Caco-2 (cell line): ENCODE data around the gene DSE. TPM values are rescaled to one million over a fixed set of nuclear protein-coding genes. Genes with fewer than 3 reads are reported as not detected.

Experiments used
- BruUV-seq: library from RNA; stranded (reverse); fragments of 400-500 nt; replicated peaks from 2 replicates; lab custom pipeline; 2021; lab: Mats Ljungman, UMichigan
- CTCF ChIA-PET: fragments of 300-600 bp; sonication (Branson Sonifier 250); formaldehyde crosslinking; loops from one replicate; lab custom pipeline; 2022; ENCODE audit warnings: antibody characterized with exemption; lab: Charles Lee
- POLR2A ChIA-PET: fragments of 300-600 bp; sonication (Branson Sonifier 250); formaldehyde crosslinking; loops from one replicate; lab custom pipeline; 2022; ENCODE audit warnings: antibody characterized with exemption; lab: Charles Lee
- DNase-seq, 2 experiments: peaks; one replicate each; pipeline versions ENCODE4 v3.0.0 to v3.0.0-alpha.2; 2020 to 2022
- H3K27me3 ChIP-seq: replicated peaks from 2 replicates; pipeline ENCODE4 v1.6.0; 2011; ENCODE audit warnings: low read length; ENCODE audit not compliant: control insufficient read depth, insufficient read depth
- H3K36me3 ChIP-seq: 2 replicates; pipeline ENCODE4 v1.5.1; 2011; ENCODE audit warnings: low read length; ENCODE audit not compliant: control insufficient read depth, insufficient read depth
- H3K4me1 ChIP-seq: fragments of 250-450 bp; sonication (Bioruptor Pico); 2 replicates; pipeline ENCODE4 v1.5.1; 2020; ENCODE audit warnings: mild to moderate bottlenecking
- H3K4me3 ChIP-seq: 2 replicates; pipeline ENCODE4 v1.5.1; 2011; ENCODE audit warnings: low read depth, mild to moderate bottlenecking, control low read depth, low read length
- H3K9me3 ChIP-seq: fragments of 250-450 bp; sonication (Bioruptor Pico); 2 replicates; pipeline ENCODE4 v1.5.1; 2020; ENCODE audit warnings: mild to moderate bottlenecking, moderate library complexity
- H3K27ac Mint-ChIP-seq: one replicate; pipeline ENCODE4 v1.8.0; 2022; ENCODE audit warnings: mixed read lengths; ENCODE audit not compliant: unreplicated experiment
- H3K27me3 Mint-ChIP-seq: one replicate; pipeline ENCODE4 v1.8.0; 2022; ENCODE audit warnings: mixed read lengths; ENCODE audit not compliant: insufficient read depth, unreplicated experiment
- H3K36me3 Mint-ChIP-seq: one replicate; pipeline ENCODE4 v1.8.0; 2022; ENCODE audit warnings: mild to moderate bottlenecking, mixed read lengths; ENCODE audit not compliant: insufficient read depth, unreplicated experiment
- H3K4me1 Mint-ChIP-seq: one replicate; pipeline ENCODE4 v1.8.0; 2022; ENCODE audit warnings: low read depth, mixed read lengths; ENCODE audit not compliant: unreplicated experiment
- H3K4me3 Mint-ChIP-seq: one replicate; pipeline ENCODE4 v1.8.0; 2022; ENCODE audit warnings: mild to moderate bottlenecking, moderate library complexity, mixed read lengths; ENCODE audit not compliant: unreplicated experiment
- H3K9me3 Mint-ChIP-seq: one replicate; pipeline ENCODE4 v1.8.0; 2022; ENCODE audit warnings: mixed read lengths; ENCODE audit not compliant: unreplicated experiment
- intact Hi-C: fragments of 100-400 bp; cut with micrococcal nuclease; formaldehyde crosslinking; loops from one replicate; pipeline ENCODE4 v1.10.0; 2022; ENCODE audit not compliant: unreplicated experiment
- total RNA-seq: library from RNA; stranded (reverse); gene quantifications from 2 replicates; pipeline ENCODE4 v1.2.3, GENCODE V29; 2022
- TF ChIP-seq, protein P1 (sequence below), 2 experiments: fragments of 200-600 bp in 1 of 2; IDR thresholded peaks; 1 replicate in 1 of 2; 2 replicates in 1 of 2; pipeline versions ENCODE4 v1.5.1 to v1.8.0; 2011 to 2022; ENCODE audit warnings: antibody characterized with exemption in 1 of 2, control low read depth in 1 of 2, inconsistent platforms in 1 of 2, low read depth in 1 of 2, low read length in 1 of 2, mild to moderate bottlenecking in 1 of 2, moderate library complexity in 1 of 2; ENCODE audit not compliant: insufficient read depth in 1 of 2, severe bottlenecking in 1 of 2, unreplicated experiment in 1 of 2

DSE gene
- total RNA-seq, 1 experiment from 2014 or later: 2.8 TPM

DNA sequence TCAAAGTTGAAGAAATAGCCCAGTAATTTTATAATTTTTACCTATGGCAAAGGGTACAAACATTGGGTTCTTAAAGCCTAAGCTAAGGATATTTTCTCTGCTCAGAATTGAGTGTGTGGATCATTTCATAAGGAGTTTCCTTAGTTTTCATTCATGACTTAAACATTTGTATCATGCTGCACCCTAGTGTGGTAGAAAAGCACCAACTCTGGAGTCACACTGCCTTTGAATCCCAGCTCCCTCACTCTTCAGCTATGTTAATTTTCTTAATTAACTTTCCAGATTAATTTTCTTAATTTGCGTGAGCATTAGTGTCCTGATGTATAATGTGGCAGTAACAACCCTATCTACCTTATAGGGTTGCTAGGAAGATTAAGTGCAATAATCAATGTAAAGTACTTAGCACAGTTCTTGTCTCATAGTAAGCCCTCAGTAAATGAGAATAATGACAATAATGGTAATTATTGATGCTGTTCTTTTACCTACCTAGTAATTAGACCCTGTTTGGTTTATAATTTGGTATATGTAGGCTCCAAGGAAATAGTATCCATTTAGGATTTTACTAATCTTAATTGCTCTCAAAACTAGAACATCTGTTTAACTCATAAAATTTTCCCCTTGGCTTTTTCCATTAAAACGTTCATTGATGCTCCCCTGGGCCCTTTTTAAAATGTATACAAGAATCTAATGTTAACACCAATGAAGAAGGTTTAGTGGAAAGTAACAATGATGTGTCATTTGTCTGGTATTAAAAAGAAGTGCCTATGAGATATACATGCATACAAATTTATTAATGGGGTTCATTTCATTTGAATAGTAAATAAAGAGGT is 31.6 kb downstream of the DSE start:
- no peaks in the 10 kb centered on the region for H3K36me3 ChIP-seq
- intact Hi-C loops: loop anchor here (1.0 kb wide), 1 partner anchor 134 kb away; no protein-coding TSS in a partner anchor
- H3K4me1 ChIP-seq: peaks cover 4% of the 10 kb centered on the region; the same call in 1 of the 2 replicates
- Mint-ChIP-seq H3K4me3 (no peak overlapping the region), H3K27me3 (no peaks in the 10 kb centered on the region), H3K9me3 (no peaks in the 10 kb centered on the region), H3K27ac (no peak overlapping the region), H3K36me3 (no peaks in the 10 kb centered on the region), H3K4me1 (no peaks in the 10 kb centered on the region)
- TF ChIP-seq, protein P1, sequence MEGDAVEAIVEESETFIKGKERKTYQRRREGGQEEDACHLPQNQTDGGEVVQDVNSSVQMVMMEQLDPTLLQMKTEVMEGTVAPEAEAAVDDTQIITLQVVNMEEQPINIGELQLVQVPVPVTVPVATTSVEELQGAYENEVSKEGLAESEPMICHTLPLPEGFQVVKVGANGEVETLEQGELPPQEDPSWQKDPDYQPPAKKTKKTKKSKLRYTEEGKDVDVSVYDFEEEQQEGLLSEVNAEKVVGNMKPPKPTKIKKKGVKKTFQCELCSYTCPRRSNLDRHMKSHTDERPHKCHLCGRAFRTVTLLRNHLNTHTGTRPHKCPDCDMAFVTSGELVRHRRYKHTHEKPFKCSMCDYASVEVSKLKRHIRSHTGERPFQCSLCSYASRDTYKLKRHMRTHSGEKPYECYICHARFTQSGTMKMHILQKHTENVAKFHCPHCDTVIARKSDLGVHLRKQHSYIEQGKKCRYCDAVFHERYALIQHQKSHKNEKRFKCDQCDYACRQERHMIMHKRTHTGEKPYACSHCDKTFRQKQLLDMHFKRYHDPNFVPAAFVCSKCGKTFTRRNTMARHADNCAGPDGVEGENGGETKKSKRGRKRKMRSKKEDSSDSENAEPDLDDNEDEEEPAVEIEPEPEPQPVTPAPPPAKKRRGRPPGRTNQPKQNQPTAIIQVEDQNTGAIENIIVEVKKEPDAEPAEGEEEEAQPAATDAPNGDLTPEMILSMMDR (IDR thresholded peaks at IDR 0.05; ENCODE audit: insufficient read depth in 1 of 2, low read depth in 1 of 2, low read length in 1 of 2, severe bottlenecking in 1 of 2, unreplicated experiment in 1 of 2): no peak
- ChIA-PET CTCF (no interaction called here), POLR2A (interaction anchor here (0.6 kb wide), 1 partner anchor 44 kb away, joined by 9 read pairs; no protein-coding TSS in a partner anchor)
- H3K9me3 ChIP-seq: no peaks in the 10 kb centered on the region
- no peak for DNase-seq
- no TSS peak for BruUV-seq
- H3K27me3 ChIP-seq: no peaks in the 10 kb centered on the region
- H3K4me3 ChIP-seq: no peak overlapping the region

- DNase-seq: no peak
Observed at GRCh38 chr6:116403205-116403604, 32.5 kb downstream of the DSE start.

GRCh38 chr6:116404696-116405095 is 33.9 kb downstream of the DSE start:
- Mint-ChIP-seq H3K9me3 (no peaks in the 10 kb centered on the region), H3K27me3 (peaks cover 2% of the 10 kb centered on the region)
- POLR2A ChIA-PET: no interaction called here

More at GRCh38 chr6:116403205-116403604, 32.5 kb downstream of the DSE start:
- Histone ChIP-seq H3K36me3 (no peaks in the 10 kb centered on the region), H3K27me3 (no peaks in the 10 kb centered on the region), H3K9me3 (no peaks in the 10 kb centered on the region), H3K4me1 (peaks cover 3% of the 10 kb centered on the region; the same call in 1 of the 2 replicates), H3K4me3 (no peak overlapping the region)
- no peak overlapping the region for H3K27ac Mint-ChIP-seq
- ChIA-PET POLR2A (no interaction called here), CTCF (no interaction called here)
- H3K9me3 Mint-ChIP-seq: no peaks in the 10 kb centered on the region
- H3K4me3 Mint-ChIP-seq: no peak overlapping the region
- H3K4me1 Mint-ChIP-seq: no peaks in the 10 kb centered on the region
- intact Hi-C loops: no loop called here
- TF ChIP-seq, protein P1 (IDR thresholded peaks at IDR 0.05; ENCODE audit: insufficient read depth in 1 of 2, low read depth in 1 of 2, low read length in 1 of 2, severe bottlenecking in 1 of 2, unreplicated experiment in 1 of 2): no peak
- peaks cover 2% of the 10 kb centered on the region for H3K27me3 Mint-ChIP-seq
- no TSS peak for BruUV-seq
- H3K36me3 Mint-ChIP-seq: no peaks in the 10 kb centered on the region

More at GRCh38 chr6:116404696-116405095, 33.9 kb downstream of the DSE start:
- Mint-ChIP-seq H3K36me3 (no peaks in the 10 kb centered on the region), H3K4me3 (no peak overlapping the region), H3K4me1 (no peaks in the 10 kb centered on the region), H3K27ac (no peak overlapping the region)
- no TSS peak for BruUV-seq
- H3K4me3 ChIP-seq: no peak overlapping the region
- H3K36me3 ChIP-seq: no peaks in the 10 kb centered on the region
- TF ChIP-seq, protein P1 (IDR thresholded peaks at IDR 0.05; ENCODE audit: insufficient read depth in 1 of 2, low read depth in 1 of 2, low read length in 1 of 2, severe bottlenecking in 1 of 2, unreplicated experiment in 1 of 2): no peak
- no peaks in the 10 kb centered on the region for H3K9me3 ChIP-seq
- intact Hi-C loops: no loop called here
- H3K27me3 ChIP-seq: no peaks in the 10 kb centered on the region
- DNase-seq: no peak
- H3K4me1 ChIP-seq: no peaks in the 10 kb centered on the region
- CTCF ChIA-PET: no interaction called here
